Right lobe of liver (tissue), 6 donors: ENCODE measurements around the gene KCNMA1. TPM values are rescaled to one million over a fixed set of nuclear protein-coding genes. Genes with fewer than 3 reads are reported as not detected.

ENCODE experiments used
- ATAC-seq, 4 donors: fragments of 200-7000 bp; cut with Tn5 transposase; one replicate each; pipeline ENCODE4 v1.9.1; 2020; ENCODE audit warnings: mild to moderate bottlenecking in 4 of 4, moderate library complexity in 4 of 4
- DNase-seq, 3 donors: peaks; one replicate each; pipeline ENCODE4 v3.0.0-alpha.2; 2020
- H3K27ac ChIP-seq, 3 donors: fragments of 200-600 bp; one replicate each; pipeline ENCODE4 v1.8.0; 2022
- H3K27me3 ChIP-seq, 2 donors: fragments of 200-600 bp; one replicate each; pipeline ENCODE4 v1.8.0; 2022
- H3K36me3 ChIP-seq, 4 donors: fragments of 200-600 bp; sonication (generic) in 1 of 4; one replicate each; pipeline versions ENCODE4 v1.5.1 to v1.8.0; 2017 to 2022; ENCODE audit warnings: control low read depth in 1 of 4
- H3K4me1 ChIP-seq, 4 donors: fragments of 200-600 bp; sonication (generic) in 1 of 4; one replicate each; pipeline versions ENCODE4 v1.5.1 to v1.8.0; 2017 to 2022; ENCODE audit warnings: control low read depth in 1 of 4
- H3K4me3 ChIP-seq, 3 donors: fragments of 200-600 bp; one replicate each; pipeline ENCODE4 v1.8.0; 2022
- H3K9me3 ChIP-seq, 4 donors: fragments of 200-600 bp; sonication (generic) in 1 of 4; one replicate each; pipeline versions ENCODE4 v1.5.1 to v1.8.0; 2017 to 2022; ENCODE audit warnings: control low read depth in 1 of 4
- POLR2A ChIP-seq: fragments of 450-650 bp; IDR thresholded peaks from one replicate; pipeline ENCODE4 v1.6.1; 2017; ENCODE audit warnings: antibody characterized with exemption, mild to moderate bottlenecking
- WGBS: methylation state at CpG from one replicate; pipeline ENCODE4 v1.1.6; 2018; ENCODE audit warnings: low coverage, low lambda C conversion rate; ENCODE audit not compliant: insufficient coverage; ENCODE audit errors: missing lambda C conversion rate; 5-methylcytosine and 5-hydroxymethylcytosine counted together
- intact Hi-C, 2 donors: fragments of 100-400 bp; cut with DNase I; formaldehyde crosslinking; loops; one replicate each; pipeline versions ENCODE4 v1.11.2 to v1.14.1; 2022
- total RNA-seq, 6 experiments: library from RNA; depleted of rRNA in 2 of 6; stranded (reverse); fragments of >200 nt in 2 of 6; fragmentation: NEBNext Ultra II Directional in 3 of 6; extraction: Animal tissue kit (Norgen Biotek cat#: 25700) in 3 of 6; gene quantifications; one replicate each; pipeline versions ENCODE4 v1.1.0 to v1.2.4, GENCODE V29; 2016 to 2023
- TF ChIP-seq, protein P1 (sequence below), 4 donors: fragments of 200-600 bp in 3 of 4; fragments of 450-650 bp in 1 of 4; IDR thresholded peaks; one replicate each; pipeline versions ENCODE4 v1.5.1 to v1.8.0; 2016 to 2022; ENCODE audit warnings: antibody characterized with exemption in 4 of 4, mild to moderate bottlenecking in 2 of 4
- donor health status: DM: no; HTN: yes; CAD: no.
- donor health status: DM: no; HTN: no; CAD: no.
- donor health status: DM: no; HTN: no; CAD: no.
- donor health status: DM: no; HTN: yes; CAD: no.
- donor health status: DM: no; HTN: yes; CAD: no.

Gene KCNMA1
- total RNA-seq, 6 experiments from 2014 or later, result 5.7 to 48.0 (median 15.1) TPM

DNA sequence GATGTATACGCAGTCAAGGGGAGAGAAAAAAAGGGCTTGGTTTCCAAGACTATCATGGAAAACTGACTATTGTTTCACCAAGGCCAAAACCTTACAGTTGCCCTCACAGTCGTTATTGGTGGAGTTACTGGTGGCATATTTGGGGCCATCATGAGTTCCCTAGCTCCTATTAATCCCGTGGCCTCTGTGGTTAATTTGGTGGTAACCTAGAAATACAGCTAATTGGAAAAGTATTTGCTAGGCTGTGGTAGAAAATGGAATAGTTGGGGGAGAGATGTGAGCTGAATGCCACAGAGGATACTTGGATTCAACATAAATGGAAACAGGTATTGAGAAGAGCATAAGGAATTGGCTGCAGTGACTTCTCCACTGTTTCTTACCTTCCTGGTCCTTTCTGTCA, 450.7 kb downstream of the KCNMA1 start:
- intact Hi-C loops, result no loop called here
- DNase-seq, result no peak
- TF ChIP-seq, protein P1, sequence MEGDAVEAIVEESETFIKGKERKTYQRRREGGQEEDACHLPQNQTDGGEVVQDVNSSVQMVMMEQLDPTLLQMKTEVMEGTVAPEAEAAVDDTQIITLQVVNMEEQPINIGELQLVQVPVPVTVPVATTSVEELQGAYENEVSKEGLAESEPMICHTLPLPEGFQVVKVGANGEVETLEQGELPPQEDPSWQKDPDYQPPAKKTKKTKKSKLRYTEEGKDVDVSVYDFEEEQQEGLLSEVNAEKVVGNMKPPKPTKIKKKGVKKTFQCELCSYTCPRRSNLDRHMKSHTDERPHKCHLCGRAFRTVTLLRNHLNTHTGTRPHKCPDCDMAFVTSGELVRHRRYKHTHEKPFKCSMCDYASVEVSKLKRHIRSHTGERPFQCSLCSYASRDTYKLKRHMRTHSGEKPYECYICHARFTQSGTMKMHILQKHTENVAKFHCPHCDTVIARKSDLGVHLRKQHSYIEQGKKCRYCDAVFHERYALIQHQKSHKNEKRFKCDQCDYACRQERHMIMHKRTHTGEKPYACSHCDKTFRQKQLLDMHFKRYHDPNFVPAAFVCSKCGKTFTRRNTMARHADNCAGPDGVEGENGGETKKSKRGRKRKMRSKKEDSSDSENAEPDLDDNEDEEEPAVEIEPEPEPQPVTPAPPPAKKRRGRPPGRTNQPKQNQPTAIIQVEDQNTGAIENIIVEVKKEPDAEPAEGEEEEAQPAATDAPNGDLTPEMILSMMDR (IDR thresholded peaks at IDR 0.05), result no peak
- no peak for TF ChIP-seq POLR2A
- ATAC-seq, result no peak
- Histone ChIP-seq H3K36me3 (no peaks in the 10 kb centered on the region), H3K4me1 (peaks cover 0 to 14% (median 4%) of the 10 kb centered on the region in 4 donors), H3K9me3 (no peaks in the 10 kb centered on the region), H3K27ac (no peak overlapping the region), H3K27me3 (no peaks in the 10 kb centered on the region), H3K4me3 (no peak overlapping the region)
- WGBS, result 90% methylated on average over 3 of the region's 3 CpGs

DNA sequence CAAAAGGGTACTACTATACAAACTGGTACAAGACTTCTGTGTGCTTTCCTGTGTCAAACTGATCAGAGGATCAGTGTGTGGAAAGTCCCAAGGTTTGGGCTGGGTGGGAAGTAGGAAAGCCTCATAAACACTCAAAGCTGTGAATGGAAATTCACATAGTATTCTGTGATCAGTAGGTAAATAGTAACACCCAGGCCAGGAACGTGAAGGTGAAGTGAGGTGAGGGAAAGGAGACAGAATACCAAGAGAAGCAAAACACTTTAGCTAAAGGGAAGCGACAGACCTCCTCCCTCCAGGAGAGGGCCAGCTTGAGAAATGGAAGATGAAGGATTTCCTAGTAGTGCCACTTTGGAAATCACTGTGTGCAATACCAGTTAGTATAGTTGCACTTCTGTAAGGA, 451.9 kb downstream of the KCNMA1 start:
- H3K4me3 ChIP-seq, result no peak overlapping the region
- TF ChIP-seq POLR2A, result no peak
- intact Hi-C loops, result no loop called here
- peaks cover 0 to 5% (median under 1%) of the 10 kb centered on the region in 4 donors for H3K4me1 ChIP-seq
- no peaks in the 10 kb centered on the region for H3K36me3 ChIP-seq
- DNase-seq (no peak), ATAC-seq (no peak)
- WGBS, result 57% methylated on average over 2 of the region's 2 CpGs
- H3K27me3 ChIP-seq, result no peaks in the 10 kb centered on the region
- no peak overlapping the region for H3K27ac ChIP-seq
- no peaks in the 10 kb centered on the region for H3K9me3 ChIP-seq

DNA sequence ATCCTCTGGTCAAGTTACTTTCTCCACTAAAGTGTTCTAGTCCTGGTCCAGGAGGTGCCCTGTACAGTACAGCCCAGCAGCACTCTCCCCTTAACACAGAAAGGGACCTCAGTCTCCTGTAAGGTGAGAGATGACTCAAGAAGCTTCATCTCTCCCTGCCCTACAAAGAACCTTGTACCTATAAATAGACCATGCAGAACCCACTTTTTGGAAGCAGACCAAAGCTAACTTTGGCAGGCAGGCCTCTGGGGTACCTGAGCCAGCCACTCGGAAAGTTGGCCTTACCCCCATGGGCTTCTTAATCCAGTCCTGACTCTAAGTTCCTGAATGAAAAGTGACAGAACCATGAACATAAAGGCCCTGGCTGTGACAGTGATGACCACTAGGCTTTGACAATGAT, 454.8 kb downstream of the KCNMA1 start:
- H3K4me1 ChIP-seq, result peaks cover 0 to 5% (median 0%) of the 10 kb centered on the region in 4 donors
- WGBS, result 17% methylated on average over 1 of the region's 1 CpG
- H3K27me3 ChIP-seq, result no peaks in the 10 kb centered on the region
- intact Hi-C loops, result no loop called here
- H3K36me3 ChIP-seq, result no peaks in the 10 kb centered on the region
- no peak overlapping the region for H3K4me3 ChIP-seq
- ATAC-seq (no peak), DNase-seq (no peak)
- H3K27ac ChIP-seq, result no peak overlapping the region
- no peaks in the 10 kb centered on the region for H3K9me3 ChIP-seq
- TF ChIP-seq, protein P1 (IDR thresholded peaks at IDR 0.05), result no peak
- no peak for TF ChIP-seq POLR2A

DNA sequence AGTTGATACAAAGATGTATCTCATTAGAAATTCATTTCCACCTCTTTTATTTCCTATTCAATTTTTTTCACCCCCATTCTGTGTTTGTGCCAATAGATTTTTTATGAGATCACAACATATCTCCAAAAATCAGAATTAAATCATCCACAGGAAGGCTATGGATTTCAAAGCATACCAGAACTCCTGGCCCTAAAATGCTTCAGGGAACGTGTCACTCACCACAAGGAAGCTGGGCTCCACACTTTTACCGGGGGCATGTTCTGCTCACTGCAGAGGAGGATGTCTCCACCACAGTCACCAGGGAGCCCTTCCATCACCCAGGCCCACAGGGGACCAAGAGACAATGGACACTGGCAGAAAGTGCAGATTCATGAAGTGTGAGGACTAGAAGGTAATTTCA, 456.8 kb downstream of the KCNMA1 start:
- H3K4me3 ChIP-seq, result no peak overlapping the region
- H3K36me3 ChIP-seq, result no peaks in the 10 kb centered on the region
- intact Hi-C loops, result no loop called here
- H3K9me3 ChIP-seq, result no peaks in the 10 kb centered on the region
- peaks cover 0 to 5% (median 0%) of the 10 kb centered on the region in 4 donors for H3K4me1 ChIP-seq
- DNase-seq (no peak), ATAC-seq (no peak)
- no peak overlapping the region for H3K27ac ChIP-seq
- TF ChIP-seq, protein P1 (IDR thresholded peaks at IDR 0.05), result no peak
- TF ChIP-seq POLR2A, result no peak
- WGBS, result 69% methylated on average over 2 of the region's 2 CpGs
- no peaks in the 10 kb centered on the region for H3K27me3 ChIP-seq

DNA sequence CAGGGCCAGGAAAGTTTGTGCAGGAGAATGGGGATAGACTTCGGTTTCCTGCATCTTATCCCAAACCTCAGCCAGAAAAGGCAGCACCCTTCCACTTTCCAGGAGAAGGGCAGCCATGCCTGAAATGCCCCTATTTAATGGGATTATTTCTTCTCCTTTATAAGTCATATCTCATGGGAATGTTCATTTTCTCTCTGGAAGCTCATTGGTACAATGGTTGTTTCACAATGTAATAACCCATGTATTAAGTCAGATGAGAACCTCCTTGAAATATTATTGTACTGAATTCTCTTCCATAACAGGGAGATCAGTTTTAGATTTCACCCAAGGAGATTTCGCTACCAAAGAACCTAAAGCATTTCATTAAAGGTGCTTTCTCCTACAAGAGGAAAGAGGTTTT, 457.5 kb downstream of the KCNMA1 start:
- intact Hi-C loops, result no loop called here
- H3K27ac ChIP-seq, result no peak overlapping the region
- H3K4me3 ChIP-seq, result no peak overlapping the region
- no peak for TF ChIP-seq POLR2A
- TF ChIP-seq, protein P1 (IDR thresholded peaks at IDR 0.05), result no peak
- DNase-seq (no peak), ATAC-seq (no peak)
- H3K36me3 ChIP-seq, result no peaks in the 10 kb centered on the region
- no peaks in the 10 kb centered on the region for H3K27me3 ChIP-seq
- WGBS, result 77% methylated on average over 2 of the region's 2 CpGs
- no peaks in the 10 kb centered on the region for H3K9me3 ChIP-seq
- H3K4me1 ChIP-seq, result peaks cover 0 to 5% (median 0%) of the 10 kb centered on the region in 4 donors
